IPS-15b (cell line): Measurements from ENCODE around the gene GPR146.
A peak's percentile ranks its signal among the peaks of the same experiment; 100 is the strongest.

Experiments used
- H3K27me3 ChIP-seq: one replicate; pipeline ENCODE4 v1.6.1; 2013; ENCODE audit warnings: low read length; ENCODE audit not compliant: control insufficient read depth, insufficient read depth
- H3K36me3 ChIP-seq: one replicate; pipeline ENCODE4 v1.6.1; 2013; ENCODE audit warnings: low read length; ENCODE audit not compliant: control insufficient read depth, insufficient read depth
- H3K4me1 ChIP-seq: one replicate; pipeline ENCODE4 v1.6.1; 2013; ENCODE audit warnings: mild to moderate bottlenecking, low read length; ENCODE audit not compliant: control insufficient read depth, insufficient read depth
- H3K4me3 ChIP-seq: one replicate; pipeline ENCODE4 v1.5.1; 2013; ENCODE audit warnings: low read depth, low read length
- H3K9ac ChIP-seq: one replicate; pipeline ENCODE4 v1.6.1; 2013; ENCODE audit warnings: low read depth, mild to moderate bottlenecking, low read length
- H3K9me3 ChIP-seq: one replicate; pipeline ENCODE4 v1.6.1; 2013; ENCODE audit warnings: mild to moderate bottlenecking, low read length; ENCODE audit not compliant: control insufficient read depth, insufficient read depth

Gene GPR146

GRCh38 chr7:1022356-1022755 lies 22.0 kb upstream of the GPR146 start:
- no peak overlapping the region for H3K9ac ChIP-seq
- peaks cover 18% of the 10 kb centered on the region for H3K36me3 ChIP-seq
- H3K9me3 ChIP-seq = no peaks in the 10 kb centered on the region
- no peak overlapping the region for H3K4me3 ChIP-seq
- no peaks in the 10 kb centered on the region for H3K27me3 ChIP-seq
- H3K4me1 ChIP-seq = no peaks in the 10 kb centered on the region

- no peaks in the 10 kb centered on the region for H3K27me3 ChIP-seq
- H3K4me1 ChIP-seq = no peaks in the 10 kb centered on the region
- no peak overlapping the region for H3K9ac ChIP-seq
- no peaks in the 10 kb centered on the region for H3K9me3 ChIP-seq
- peaks cover 18% of the 10 kb centered on the region for H3K36me3 ChIP-seq
- no peak overlapping the region for H3K4me3 ChIP-seq
Observed at GRCh38 chr7:1022801-1023465, 21.4 kb upstream of the GPR146 start.

- Histone ChIP-seq H3K36me3 (peaks cover 12% of the 10 kb centered on the region), H3K4me1 (no peaks in the 10 kb centered on the region), H3K9ac (no peak overlapping the region), H3K27me3 (no peaks in the 10 kb centered on the region), H3K9me3 (no peaks in the 10 kb centered on the region), H3K4me3 (no peak overlapping the region)
Observed at GRCh38 chr7:1024331-1024841, 20.0 kb upstream of the GPR146 start.

- no peaks in the 10 kb centered on the region for H3K4me1 ChIP-seq
- H3K4me3 ChIP-seq = no peak overlapping the region
- peaks cover 12% of the 10 kb centered on the region for H3K36me3 ChIP-seq
- H3K9me3 ChIP-seq = no peaks in the 10 kb centered on the region
- no peaks in the 10 kb centered on the region for H3K27me3 ChIP-seq
- no peak overlapping the region for H3K9ac ChIP-seq
Observed at GRCh38 chr7:1024876-1025742, 19.2 kb upstream of the GPR146 start.

- Histone ChIP-seq H3K9me3 (no peaks in the 10 kb centered on the region), H3K4me3 (no peak overlapping the region), H3K36me3 (peaks cover 11% of the 10 kb centered on the region), H3K4me1 (no peaks in the 10 kb centered on the region), H3K27me3 (no peaks in the 10 kb centered on the region), H3K9ac (no peak overlapping the region)
Observed at GRCh38 chr7:1025743-1026581, 18.4 kb upstream of the GPR146 start.

GRCh38 chr7:1026721-1027161 lies 17.6 kb upstream of the GPR146 start:
- no peaks in the 10 kb centered on the region for H3K9me3 ChIP-seq
- H3K4me3 ChIP-seq = no peak overlapping the region
- H3K36me3 ChIP-seq = peaks cover 6% of the 10 kb centered on the region
- H3K27me3 ChIP-seq = no peaks in the 10 kb centered on the region
- H3K9ac ChIP-seq = no peak overlapping the region
- H3K4me1 ChIP-seq = no peaks in the 10 kb centered on the region

- no peaks in the 10 kb centered on the region for H3K4me1 ChIP-seq
- peak overlapping the region; percentile 54 for H3K9ac ChIP-seq
- peaks cover 6% of the 10 kb centered on the region for H3K36me3 ChIP-seq
- no peaks in the 10 kb centered on the region for H3K27me3 ChIP-seq
- H3K9me3 ChIP-seq = no peaks in the 10 kb centered on the region
- H3K4me3 ChIP-seq = peak overlapping the region; percentile 54
Observed at GRCh38 chr7:1027242-1028043, 16.9 kb upstream of the GPR146 start.

GRCh38 chr7:1028044-1028770 lies 16.1 kb upstream of the GPR146 start:
- Histone ChIP-seq H3K4me1 (no peaks in the 10 kb centered on the region), H3K9ac (no peak overlapping the region), H3K36me3 (peaks cover 6% of the 10 kb centered on the region), H3K27me3 (no peaks in the 10 kb centered on the region), H3K9me3 (no peaks in the 10 kb centered on the region), H3K4me3 (peak overlapping the region; percentile 45)

- no peak overlapping the region for H3K9ac ChIP-seq
- peak overlapping the region; percentile 45 for H3K4me3 ChIP-seq
- H3K36me3 ChIP-seq = peaks cover 6% of the 10 kb centered on the region
- no peaks in the 10 kb centered on the region for H3K9me3 ChIP-seq
- no peaks in the 10 kb centered on the region for H3K4me1 ChIP-seq
- H3K27me3 ChIP-seq = no peaks in the 10 kb centered on the region
Observed at GRCh38 chr7:1028775-1029636, 15.3 kb upstream of the GPR146 start.
